ENCODE measurements around the gene PARD3. TPM values are rescaled to one million over a fixed set of nuclear protein-coding genes. Genes with fewer than 3 reads are reported as not detected.

The PARD3 gene
- total RNA-seq, 1 donor from 2014 or later, result 51.2 TPM

DNA sequence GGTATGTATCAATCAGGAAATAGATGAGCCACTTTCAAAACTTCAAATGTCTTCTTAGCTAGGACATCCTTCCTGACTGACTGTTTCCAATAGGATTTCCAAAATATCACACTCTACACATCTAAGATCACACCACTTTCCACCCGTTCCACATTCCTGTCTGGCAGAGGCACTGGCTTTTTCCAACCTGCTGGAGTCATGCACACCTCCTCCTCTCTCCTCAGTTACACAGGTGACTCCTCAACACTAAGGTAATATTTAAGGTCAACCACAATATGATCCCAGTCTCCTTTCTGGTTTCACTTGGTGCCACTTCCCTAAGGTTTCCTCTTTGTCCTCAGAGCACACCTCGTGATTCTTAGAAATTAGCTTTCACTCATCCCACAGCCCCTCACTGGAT lies 196.5 kb downstream of the PARD3 start:
- H3K27ac Mint-ChIP-seq (ENCODE audit: unreplicated experiment), result no peak overlapping the region
- no peak overlapping the region for H3K4me3 Mint-ChIP-seq
- no peaks in the 10 kb centered on the region for H3K27me3 Mint-ChIP-seq (ENCODE audit: low read depth)
- H3K4me1 Mint-ChIP-seq, result peaks cover 20% of the 10 kb centered on the region
- H3K36me3 Mint-ChIP-seq (ENCODE audit: low read depth), result no peaks in the 10 kb centered on the region
- no peaks in the 10 kb centered on the region for H3K9me3 Mint-ChIP-seq
- TF ChIP-seq, protein P1, sequence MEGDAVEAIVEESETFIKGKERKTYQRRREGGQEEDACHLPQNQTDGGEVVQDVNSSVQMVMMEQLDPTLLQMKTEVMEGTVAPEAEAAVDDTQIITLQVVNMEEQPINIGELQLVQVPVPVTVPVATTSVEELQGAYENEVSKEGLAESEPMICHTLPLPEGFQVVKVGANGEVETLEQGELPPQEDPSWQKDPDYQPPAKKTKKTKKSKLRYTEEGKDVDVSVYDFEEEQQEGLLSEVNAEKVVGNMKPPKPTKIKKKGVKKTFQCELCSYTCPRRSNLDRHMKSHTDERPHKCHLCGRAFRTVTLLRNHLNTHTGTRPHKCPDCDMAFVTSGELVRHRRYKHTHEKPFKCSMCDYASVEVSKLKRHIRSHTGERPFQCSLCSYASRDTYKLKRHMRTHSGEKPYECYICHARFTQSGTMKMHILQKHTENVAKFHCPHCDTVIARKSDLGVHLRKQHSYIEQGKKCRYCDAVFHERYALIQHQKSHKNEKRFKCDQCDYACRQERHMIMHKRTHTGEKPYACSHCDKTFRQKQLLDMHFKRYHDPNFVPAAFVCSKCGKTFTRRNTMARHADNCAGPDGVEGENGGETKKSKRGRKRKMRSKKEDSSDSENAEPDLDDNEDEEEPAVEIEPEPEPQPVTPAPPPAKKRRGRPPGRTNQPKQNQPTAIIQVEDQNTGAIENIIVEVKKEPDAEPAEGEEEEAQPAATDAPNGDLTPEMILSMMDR (conservative IDR thresholded peaks at IDR 0.05), result no peak
- no peak for DNase-seq (ENCODE audit: low read depth, low spot score)

DNA sequence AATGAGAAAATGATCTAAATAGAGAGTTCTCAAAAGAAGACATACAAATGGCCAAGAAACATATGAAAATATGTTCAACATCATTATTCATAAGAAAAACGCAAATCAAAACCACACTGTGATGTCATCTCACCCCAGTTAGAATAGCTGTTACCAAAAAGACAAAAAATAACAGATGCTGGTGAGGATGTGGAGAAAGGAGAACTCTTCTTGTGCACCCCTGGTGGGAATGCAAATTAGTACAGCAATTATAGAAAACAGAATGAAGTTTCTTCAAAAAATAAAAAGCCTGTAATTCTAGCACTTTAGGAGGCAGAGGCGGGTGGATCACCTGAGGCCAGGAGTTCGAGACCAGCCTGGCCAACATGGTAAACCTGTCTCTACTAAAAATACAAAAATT lies 199.3 kb downstream of the PARD3 start:
- no peaks in the 10 kb centered on the region for H3K36me3 Mint-ChIP-seq (ENCODE audit: low read depth)

DNA sequence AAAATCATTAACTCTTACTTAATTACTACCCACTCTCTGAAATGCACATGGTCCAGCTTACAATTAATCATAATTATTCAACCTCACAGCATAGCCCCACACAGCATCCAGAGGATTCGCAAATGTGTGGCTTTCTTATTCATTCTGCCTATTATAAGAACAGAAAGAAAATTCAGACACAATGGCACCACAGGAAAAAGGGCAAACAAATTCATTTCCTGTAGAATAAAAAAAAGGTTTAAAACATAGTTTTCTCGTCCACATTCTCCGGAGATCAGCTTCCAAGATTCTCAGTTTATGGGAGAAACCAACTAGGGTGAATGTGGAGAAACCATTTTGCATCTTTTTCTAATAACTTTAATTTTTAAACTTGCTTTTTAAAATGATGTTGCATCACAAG lies 201.6 kb downstream of the PARD3 start:
- H3K4me1 Mint-ChIP-seq, result peaks cover 26% of the 10 kb centered on the region
- no peak overlapping the region for H3K27ac Mint-ChIP-seq (ENCODE audit: unreplicated experiment)
- H3K4me3 Mint-ChIP-seq, result no peak overlapping the region
- TF ChIP-seq, protein P1 (conservative IDR thresholded peaks at IDR 0.05), result no peak
- no peaks in the 10 kb centered on the region for H3K27me3 Mint-ChIP-seq (ENCODE audit: low read depth)
- no peaks in the 10 kb centered on the region for H3K9me3 Mint-ChIP-seq
- DNase-seq (ENCODE audit: low read depth, low spot score), result no peak
- no peaks in the 10 kb centered on the region for H3K36me3 Mint-ChIP-seq (ENCODE audit: low read depth)

More for the DNA sequence above, 199.3 kb downstream of the PARD3 start:
- peaks cover 17% of the 10 kb centered on the region for H3K4me1 Mint-ChIP-seq
- no peak overlapping the region for H3K4me3 Mint-ChIP-seq
- no peaks in the 10 kb centered on the region for H3K27me3 Mint-ChIP-seq (ENCODE audit: low read depth)
- no peak overlapping the region for H3K27ac Mint-ChIP-seq (ENCODE audit: unreplicated experiment)
- no peak for DNase-seq (ENCODE audit: low read depth, low spot score)
- no peaks in the 10 kb centered on the region for H3K9me3 Mint-ChIP-seq
- TF ChIP-seq, protein P1 (conservative IDR thresholded peaks at IDR 0.05), result no peak

DNA sequence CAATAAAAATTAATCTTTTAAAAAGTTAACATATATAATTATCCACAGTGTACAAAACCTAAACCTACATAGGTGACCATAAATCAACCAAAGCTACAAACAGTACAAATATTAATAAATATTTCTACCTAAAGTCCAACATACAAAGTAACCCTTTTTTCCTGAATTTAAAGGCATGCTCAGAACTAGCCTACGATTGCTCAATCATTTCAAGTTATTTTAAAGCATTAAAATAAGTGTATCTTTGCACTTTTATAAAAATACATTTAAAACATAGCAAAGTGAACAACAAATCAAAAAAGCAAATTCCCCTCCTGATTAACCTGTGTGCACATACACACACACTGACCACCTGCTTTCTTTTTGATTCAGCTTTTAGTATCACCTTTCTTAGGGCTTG lies 202.2 kb downstream of the PARD3 start:
- Mint-ChIP-seq H3K36me3 (ENCODE audit: low read depth) (no peaks in the 10 kb centered on the region), H3K4me3 (no peak overlapping the region), H3K4me1 (peaks cover 28% of the 10 kb centered on the region), H3K9me3 (no peaks in the 10 kb centered on the region), H3K27ac (ENCODE audit: unreplicated experiment) (no peak overlapping the region), H3K27me3 (ENCODE audit: low read depth) (no peaks in the 10 kb centered on the region)
- TF ChIP-seq, protein P1 (conservative IDR thresholded peaks at IDR 0.05), result no peak
- DNase-seq (ENCODE audit: low read depth, low spot score), result no peak

DNA sequence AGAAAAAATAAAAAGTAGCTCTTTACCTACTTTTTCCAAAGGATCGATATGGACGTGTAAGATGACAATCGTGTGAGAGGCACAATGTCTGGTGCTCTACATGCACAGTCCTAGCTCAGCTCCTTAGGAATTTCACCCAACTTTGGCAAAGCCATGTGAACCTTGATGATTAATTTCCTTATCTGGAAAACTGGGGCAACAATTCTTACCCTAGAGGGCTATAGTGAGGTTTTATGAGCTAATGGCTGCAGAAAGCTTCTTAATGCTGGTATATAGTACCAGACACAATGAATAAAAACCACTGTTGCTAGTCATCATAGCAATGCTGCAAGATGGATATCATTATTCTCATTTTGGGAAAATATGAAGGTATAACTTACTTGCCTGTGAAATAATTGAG lies 202.7 kb downstream of the PARD3 start:
- TF ChIP-seq, protein P1 (conservative IDR thresholded peaks at IDR 0.05), result no peak
- no peak overlapping the region for H3K27ac Mint-ChIP-seq (ENCODE audit: unreplicated experiment)
- DNase-seq (ENCODE audit: low read depth, low spot score), result no peak
- H3K4me1 Mint-ChIP-seq, result peaks cover 33% of the 10 kb centered on the region
- no peaks in the 10 kb centered on the region for H3K27me3 Mint-ChIP-seq (ENCODE audit: low read depth)
- H3K9me3 Mint-ChIP-seq, result no peaks in the 10 kb centered on the region
- H3K4me3 Mint-ChIP-seq, result no peak overlapping the region
- no peaks in the 10 kb centered on the region for H3K36me3 Mint-ChIP-seq (ENCODE audit: low read depth)

Measured in neural crest cell (in vitro differentiated cells).